ENCODE data around the gene HEG1.

The HEG1 gene

DNA sequence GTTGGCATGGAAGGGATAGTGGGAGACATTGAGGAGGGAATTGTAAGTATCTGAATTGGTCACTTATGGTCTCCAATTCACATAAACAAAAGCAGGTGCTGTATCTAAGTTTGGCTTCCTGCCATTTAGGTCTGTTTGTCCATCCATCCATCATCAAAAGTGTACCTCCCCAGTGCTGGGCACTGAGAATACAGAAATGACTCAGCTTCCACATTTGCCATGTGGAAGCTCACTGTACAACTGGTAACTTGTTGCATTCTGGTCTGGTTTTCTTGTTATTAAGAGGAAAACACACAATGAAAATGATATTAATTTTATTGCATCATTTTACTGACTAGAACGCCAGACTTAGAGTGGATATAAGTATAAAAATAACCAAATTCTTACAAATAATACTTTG is 90.4 kb downstream of the HEG1 start:
- Histone ChIP-seq H3K79me2 (ENCODE audit: insufficient read depth, low read depth) (no peaks in the 10 kb centered on the region), H3K36me3 (ENCODE audit: insufficient read depth) (no peaks in the 10 kb centered on the region), H3K4me2 (no peak overlapping the region), H3K27me3 (ENCODE audit: insufficient read depth, low read depth) (no peaks in the 10 kb centered on the region), H3K9ac (no peak overlapping the region), H3K4me1 (ENCODE audit: low read depth, poor library complexity, severe bottlenecking) (no peaks in the 10 kb centered on the region), H3K4me3 (IDR thresholded peaks at IDR 0.05; ENCODE audit: insufficient read depth, low read depth, low read length) (no peak overlapping the region), H2AFZ (ENCODE audit: low read depth) (no peak overlapping the region), H3K27ac (no peak overlapping the region), H4K20me1 (ENCODE audit: insufficient read depth) (no peaks in the 10 kb centered on the region)
- TF ChIP-seq, protein P1, sequence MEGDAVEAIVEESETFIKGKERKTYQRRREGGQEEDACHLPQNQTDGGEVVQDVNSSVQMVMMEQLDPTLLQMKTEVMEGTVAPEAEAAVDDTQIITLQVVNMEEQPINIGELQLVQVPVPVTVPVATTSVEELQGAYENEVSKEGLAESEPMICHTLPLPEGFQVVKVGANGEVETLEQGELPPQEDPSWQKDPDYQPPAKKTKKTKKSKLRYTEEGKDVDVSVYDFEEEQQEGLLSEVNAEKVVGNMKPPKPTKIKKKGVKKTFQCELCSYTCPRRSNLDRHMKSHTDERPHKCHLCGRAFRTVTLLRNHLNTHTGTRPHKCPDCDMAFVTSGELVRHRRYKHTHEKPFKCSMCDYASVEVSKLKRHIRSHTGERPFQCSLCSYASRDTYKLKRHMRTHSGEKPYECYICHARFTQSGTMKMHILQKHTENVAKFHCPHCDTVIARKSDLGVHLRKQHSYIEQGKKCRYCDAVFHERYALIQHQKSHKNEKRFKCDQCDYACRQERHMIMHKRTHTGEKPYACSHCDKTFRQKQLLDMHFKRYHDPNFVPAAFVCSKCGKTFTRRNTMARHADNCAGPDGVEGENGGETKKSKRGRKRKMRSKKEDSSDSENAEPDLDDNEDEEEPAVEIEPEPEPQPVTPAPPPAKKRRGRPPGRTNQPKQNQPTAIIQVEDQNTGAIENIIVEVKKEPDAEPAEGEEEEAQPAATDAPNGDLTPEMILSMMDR (conservative IDR thresholded peaks at IDR 0.05; ENCODE audit: low read depth, low read length) = no peak

DNA sequence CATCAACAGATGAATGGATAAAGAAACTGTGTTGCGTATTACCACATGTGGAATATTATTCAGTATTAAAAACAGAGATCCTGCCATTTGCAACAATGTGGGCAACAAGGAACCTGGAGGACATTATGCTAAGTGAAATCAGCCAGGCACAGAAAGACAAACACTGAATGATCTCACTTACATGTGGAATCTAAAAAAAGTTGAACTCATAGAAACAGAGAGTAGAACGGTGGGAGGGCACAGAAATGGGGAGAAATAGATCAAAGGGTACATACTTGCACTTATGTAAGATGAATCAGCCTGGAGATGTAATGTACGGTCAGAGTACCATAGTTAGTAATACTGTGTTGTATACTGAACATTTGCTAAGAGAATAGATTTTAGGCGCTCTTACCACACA is 91.4 kb downstream of the HEG1 start:
- no peaks in the 10 kb centered on the region for H4K20me1 ChIP-seq (ENCODE audit: insufficient read depth)
- H3K79me2 ChIP-seq (ENCODE audit: insufficient read depth, low read depth) = no peaks in the 10 kb centered on the region
- no peak overlapping the region for H3K9ac ChIP-seq
- TF ChIP-seq, protein P1 (conservative IDR thresholded peaks at IDR 0.05; ENCODE audit: low read depth, low read length) = no peak
- no peak overlapping the region for H3K4me2 ChIP-seq
- H3K36me3 ChIP-seq (ENCODE audit: insufficient read depth) = no peaks in the 10 kb centered on the region
- no peak overlapping the region for H3K27ac ChIP-seq
- no peaks in the 10 kb centered on the region for H3K4me1 ChIP-seq (ENCODE audit: low read depth, poor library complexity, severe bottlenecking)
- H3K4me3 ChIP-seq (IDR thresholded peaks at IDR 0.05; ENCODE audit: insufficient read depth, low read depth, low read length) = no peak overlapping the region
- H3K27me3 ChIP-seq (ENCODE audit: insufficient read depth, low read depth) = no peaks in the 10 kb centered on the region
- H2AFZ ChIP-seq (ENCODE audit: low read depth) = no peak overlapping the region

DNA sequence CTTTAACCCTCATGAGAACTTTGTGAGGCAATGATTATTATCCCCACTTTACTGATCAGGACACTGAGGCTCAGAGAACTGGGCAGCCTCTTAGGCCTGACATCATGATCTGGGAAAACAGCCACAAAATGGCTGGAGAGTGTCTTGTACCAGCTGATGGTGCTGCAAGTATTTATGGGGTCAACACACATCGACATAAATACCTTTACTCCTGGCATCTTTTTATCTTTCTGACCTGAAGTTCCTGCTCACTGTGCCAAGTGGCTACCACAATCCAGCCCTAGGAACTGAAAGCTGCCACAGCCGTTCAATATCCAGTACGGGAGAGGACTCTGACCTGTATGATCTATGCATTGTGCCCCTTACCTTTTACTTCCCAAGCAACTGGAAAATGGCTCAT is 92.0 kb downstream of the HEG1 start:
- no peak overlapping the region for H3K27ac ChIP-seq
- H3K27me3 ChIP-seq (ENCODE audit: insufficient read depth, low read depth) = no peaks in the 10 kb centered on the region
- no peaks in the 10 kb centered on the region for H3K36me3 ChIP-seq (ENCODE audit: insufficient read depth)
- H3K4me3 ChIP-seq (IDR thresholded peaks at IDR 0.05; ENCODE audit: insufficient read depth, low read depth, low read length) = no peak overlapping the region
- no peaks in the 10 kb centered on the region for H3K4me1 ChIP-seq (ENCODE audit: low read depth, poor library complexity, severe bottlenecking)
- TF ChIP-seq, protein P1 (conservative IDR thresholded peaks at IDR 0.05; ENCODE audit: low read depth, low read length) = no peak
- no peaks in the 10 kb centered on the region for H4K20me1 ChIP-seq (ENCODE audit: insufficient read depth)
- H3K9ac ChIP-seq = no peak overlapping the region
- H3K79me2 ChIP-seq (ENCODE audit: insufficient read depth, low read depth) = no peaks in the 10 kb centered on the region
- H2AFZ ChIP-seq (ENCODE audit: low read depth) = no peak overlapping the region
- no peak overlapping the region for H3K4me2 ChIP-seq

DNA sequence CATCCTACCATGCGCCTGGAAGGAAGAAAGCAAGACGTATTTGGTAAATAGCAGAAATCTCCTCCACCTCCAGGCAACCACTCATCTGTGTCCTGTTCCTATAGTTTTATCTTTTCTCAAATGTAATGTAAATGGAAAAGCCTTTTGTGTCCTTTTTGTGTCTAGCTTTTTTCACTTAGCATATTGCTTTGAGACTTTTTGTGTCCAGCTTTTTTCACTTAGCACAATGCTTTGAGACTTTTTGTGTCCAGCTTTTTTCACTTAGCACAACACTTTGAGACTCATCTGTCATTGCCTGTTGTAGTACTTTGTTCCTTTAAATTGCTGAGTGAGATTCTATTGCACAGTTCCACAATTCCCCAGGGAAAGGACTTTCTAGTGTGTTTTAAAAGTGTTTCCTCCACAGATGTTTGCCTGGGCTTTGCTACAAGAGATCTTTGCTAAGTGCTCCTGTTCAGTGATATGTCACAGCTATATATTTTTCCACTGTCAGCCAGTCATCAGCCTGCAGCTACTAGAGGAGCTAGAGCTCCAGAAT is 93.3 kb downstream of the HEG1 start:
- no peaks in the 10 kb centered on the region for H3K4me1 ChIP-seq (ENCODE audit: low read depth, poor library complexity, severe bottlenecking)
- no peak overlapping the region for H3K27ac ChIP-seq
- no peak overlapping the region for H3K4me2 ChIP-seq
- H2AFZ ChIP-seq (ENCODE audit: low read depth) = no peak overlapping the region
- no peaks in the 10 kb centered on the region for H3K79me2 ChIP-seq (ENCODE audit: insufficient read depth, low read depth)
- no peaks in the 10 kb centered on the region for H4K20me1 ChIP-seq (ENCODE audit: insufficient read depth)
- H3K9ac ChIP-seq = no peak overlapping the region
- no peak overlapping the region for H3K4me3 ChIP-seq (IDR thresholded peaks at IDR 0.05; ENCODE audit: insufficient read depth, low read depth, low read length)
- H3K36me3 ChIP-seq (ENCODE audit: insufficient read depth) = no peaks in the 10 kb centered on the region
- TF ChIP-seq, protein P1 (conservative IDR thresholded peaks at IDR 0.05; ENCODE audit: low read depth, low read length) = no peak
- no peaks in the 10 kb centered on the region for H3K27me3 ChIP-seq (ENCODE audit: insufficient read depth, low read depth)

Measured in KMS-11 (cell line).